ENCODE results near the gene ATP2B3. TPM values are rescaled to one million over a fixed set of nuclear protein-coding genes. Genes with fewer than 3 reads are reported as not detected.

Gene ATP2B3
- polyA plus RNA-seq, 1 donor (not counting 4 experiments of a cell fraction or from before 2014, with no cell fraction given) = not detected

- H3K27ac ChIP-seq (ENCODE audit: control insufficient read depth, insufficient read depth, low read length) = no peak overlapping the region
- no peak for FAIRE-seq
- H3K27me3 ChIP-seq (ENCODE audit: control insufficient read depth, extremely low read depth, insufficient read depth, low read length) = no peaks in the 10 kb centered on the region
- H3K9me1 ChIP-seq (ENCODE audit: control insufficient read depth, extremely low read depth, insufficient read depth, low read length) = no peaks in the 10 kb centered on the region
- no peaks in the 10 kb centered on the region for H4K20me1 ChIP-seq (ENCODE audit: control insufficient read depth, extremely low read depth, insufficient read depth, low read length)
- H3K79me2 ChIP-seq (ENCODE audit: control insufficient read depth, insufficient read depth, low read length) = no peaks in the 10 kb centered on the region
- no peak overlapping the region for H3K9ac ChIP-seq (ENCODE audit: control insufficient read depth, extremely low read depth, insufficient read depth, low read length)
- H3K36me3 ChIP-seq (ENCODE audit: control insufficient read depth in 2 of 2, extremely low read depth in 1 of 2, insufficient read depth in 2 of 2, low read length in 2 of 2) = peaks cover 3 to 7% of the 10 kb centered on the region in 2 experiments
- TF ChIP-seq CTCF (optimal IDR thresholded peaks at IDR 0.05 in 1 of 3, IDR thresholded peaks at IDR 0.05 in 1 of 3, conservative IDR thresholded peaks at IDR 0.05 in 1 of 3; ENCODE audit: extremely low read depth in 1 of 3, insufficient read depth in 2 of 3, low read length in 3 of 3) (no peak), EZH2 (IDR thresholded peaks at IDR 0.05; ENCODE audit: low read length) (no peak)
- DNase-seq (ENCODE audit: low read depth, low spot score) = no peak
- dilution Hi-C loops (cut with MboI; ENCODE audit: extremely low pct_ligation_motif_present, low sequenced_read_pairs) = no loop called here
- H3K4me2 ChIP-seq (ENCODE audit: control insufficient read depth, extremely low read depth, insufficient read depth, low read depth, low read length) = no peak overlapping the region
- H3K4me3 ChIP-seq (ENCODE audit: control insufficient read depth in 2 of 3, extremely low read depth in 1 of 3, insufficient read depth in 2 of 3, low read depth in 1 of 3, low read length in 3 of 3) = no peak overlapping the region
- no peaks in the 10 kb centered on the region for H3K9me3 ChIP-seq (ENCODE audit: control insufficient read depth, low read depth, low read length)
- H3K4me1 ChIP-seq (ENCODE audit: control insufficient read depth, extremely low read depth, insufficient read depth, low read length) = peaks cover 6% of the 10 kb centered on the region
- H2AFZ ChIP-seq (ENCODE audit: control insufficient read depth, low read length) = no peak overlapping the region
Observed at GRCh38 chrX:153587342-153587741, 69.9 kb downstream of the ATP2B3 start.

- H3K4me2 ChIP-seq (ENCODE audit: control insufficient read depth, extremely low read depth, insufficient read depth, low read depth, low read length) = no peak overlapping the region
- H4K20me1 ChIP-seq (ENCODE audit: control insufficient read depth, extremely low read depth, insufficient read depth, low read length) = no peaks in the 10 kb centered on the region
- no peaks in the 10 kb centered on the region for H3K79me2 ChIP-seq (ENCODE audit: control insufficient read depth, insufficient read depth, low read length)
- no peaks in the 10 kb centered on the region for H3K27me3 ChIP-seq (ENCODE audit: control insufficient read depth, extremely low read depth, insufficient read depth, low read length)
- dilution Hi-C loops (cut with MboI; ENCODE audit: extremely low pct_ligation_motif_present, low sequenced_read_pairs) = no loop called here
- no peak for DNase-seq (ENCODE audit: low read depth, low spot score)
- TF ChIP-seq CTCF (optimal IDR thresholded peaks at IDR 0.05 in 1 of 3, IDR thresholded peaks at IDR 0.05 in 1 of 3, conservative IDR thresholded peaks at IDR 0.05 in 1 of 3; ENCODE audit: extremely low read depth in 1 of 3, insufficient read depth in 2 of 3, low read length in 3 of 3) (no peak), EZH2 (IDR thresholded peaks at IDR 0.05; ENCODE audit: low read length) (no peak)
- no peaks in the 10 kb centered on the region for H3K9me1 ChIP-seq (ENCODE audit: control insufficient read depth, extremely low read depth, insufficient read depth, low read length)
- no peaks in the 10 kb centered on the region for H3K9me3 ChIP-seq (ENCODE audit: control insufficient read depth, low read depth, low read length)
- FAIRE-seq = no peak
- H3K36me3 ChIP-seq (ENCODE audit: control insufficient read depth in 2 of 2, extremely low read depth in 1 of 2, insufficient read depth in 2 of 2, low read length in 2 of 2) = peaks cover 3 to 7% of the 10 kb centered on the region in 2 experiments
- H3K4me1 ChIP-seq (ENCODE audit: control insufficient read depth, extremely low read depth, insufficient read depth, low read length) = peaks cover 2% of the 10 kb centered on the region
- no peak overlapping the region for H3K4me3 ChIP-seq (ENCODE audit: control insufficient read depth in 2 of 3, extremely low read depth in 1 of 3, insufficient read depth in 2 of 3, low read depth in 1 of 3, low read length in 3 of 3)
- no peak overlapping the region for H2AFZ ChIP-seq (ENCODE audit: control insufficient read depth, low read length)
- H3K9ac ChIP-seq (ENCODE audit: control insufficient read depth, extremely low read depth, insufficient read depth, low read length) = no peak overlapping the region
- no peak overlapping the region for H3K27ac ChIP-seq (ENCODE audit: control insufficient read depth, insufficient read depth, low read length)
Observed at GRCh38 chrX:153588021-153588781, 70.8 kb downstream of the ATP2B3 start.

All from keratinocyte (primary cell).